ENCODE results near the gene CKMT2.
"Not testable (repeated sequence)": the region's sequence is repeated elsewhere in the genome, so short reads cannot be mapped to it uniquely, and the experiment has no call there.

Gene CKMT2

GRCh38 chr5:81244451-81244850 is 11.3 kb downstream of the CKMT2 start:
- no peak for DNase-seq (ENCODE audit: low read depth, low spot score)
- no peak overlapping the region for H3K4me3 ChIP-seq (ENCODE audit: low read length)

GRCh38 chr5:81245871-81246235 is 12.7 kb downstream of the CKMT2 start:
- H3K4me3 ChIP-seq (ENCODE audit: low read length): no peak overlapping the region
- DNase-seq (ENCODE audit: low read depth, low spot score): no peak

- no peak overlapping the region for H3K4me3 ChIP-seq (ENCODE audit: low read length)
- no peak for DNase-seq (ENCODE audit: low read depth, low spot score)
Measured at GRCh38 chr5:81246697-81247096, 13.6 kb downstream of the CKMT2 start.

GRCh38 chr5:81247441-81247972 is 14.4 kb downstream of the CKMT2 start:
- H3K4me3 ChIP-seq (ENCODE audit: low read length): no peak overlapping the region
- no peak for DNase-seq (ENCODE audit: low read depth, low spot score)

GRCh38 chr5:81249240-81249639 is 16.1 kb downstream of the CKMT2 start:
- H3K4me3 ChIP-seq (ENCODE audit: low read length): no peak overlapping the region
- no peak for DNase-seq (ENCODE audit: low read depth, low spot score)

GRCh38 chr5:81250004-81250403 is 16.9 kb downstream of the CKMT2 start:
- no peak overlapping the region for H3K4me3 ChIP-seq (ENCODE audit: low read length)
- DNase-seq (ENCODE audit: low read depth, low spot score): no peak

GRCh38 chr5:81251922-81252321 is 18.8 kb downstream of the CKMT2 start:
- no peak overlapping the region for H3K4me3 ChIP-seq (ENCODE audit: low read length)
- no peak for DNase-seq (ENCODE audit: low read depth, low spot score)

- DNase-seq (ENCODE audit: low read depth, low spot score): no peak
- H3K4me3 ChIP-seq (ENCODE audit: low read length): no peak overlapping the region
Measured at GRCh38 chr5:81252904-81253303, 19.8 kb downstream of the CKMT2 start.

GRCh38 chr5:81253875-81254274 is 20.8 kb downstream of the CKMT2 start:
- no peak overlapping the region for H3K4me3 ChIP-seq (ENCODE audit: low read length)
- DNase-seq (ENCODE audit: low read depth, low spot score): no peak

GRCh38 chr5:81254886-81255559 is 21.9 kb downstream of the CKMT2 start:
- no peak for DNase-seq (ENCODE audit: low read depth, low spot score)

GRCh38 chr5:81256766-81257165 is 23.6 kb downstream of the CKMT2 start:
- DNase-seq (ENCODE audit: low read depth, low spot score): no peak
- no peak overlapping the region for H3K4me3 ChIP-seq (ENCODE audit: low read length)

More at GRCh38 chr5:81254886-81255559, 21.9 kb downstream of the CKMT2 start:
- H3K4me3 ChIP-seq (ENCODE audit: low read length): no peak overlapping the region

- not testable (repeated sequence) for H3K4me3 ChIP-seq (ENCODE audit: low read length); DNase-seq (ENCODE audit: low read depth, low spot score)
Measured at GRCh38 chr5:81262796-81263195, 29.7 kb downstream of the CKMT2 start.

GRCh38 chr5:81265101-81265500 is 32.0 kb downstream of the CKMT2 start:
- DNase-seq (ENCODE audit: low read depth, low spot score): no peak
- no peak overlapping the region for H3K4me3 ChIP-seq (ENCODE audit: low read length)

- no peak for DNase-seq (ENCODE audit: low read depth, low spot score)
- no peak overlapping the region for H3K4me3 ChIP-seq (ENCODE audit: low read length)
Measured at GRCh38 chr5:81268521-81269196, 35.5 kb downstream of the CKMT2 start.

- DNase-seq (ENCODE audit: low read depth, low spot score): no peak
- no peak overlapping the region for H3K4me3 ChIP-seq (ENCODE audit: low read length)
Measured at GRCh38 chr5:81269751-81270393, 36.8 kb downstream of the CKMT2 start.

- not testable (repeated sequence) for DNase-seq (ENCODE audit: low read depth, low spot score); H3K4me3 ChIP-seq (ENCODE audit: low read length)
Measured at GRCh38 chr5:81270394-81271027, 37.4 kb downstream of the CKMT2 start.

- H3K4me3 ChIP-seq (ENCODE audit: low read length): no peak overlapping the region
- DNase-seq (ENCODE audit: low read depth, low spot score): no peak
Measured at GRCh38 chr5:81283976-81284375, 50.9 kb downstream of the CKMT2 start.

GRCh38 chr5:81286059-81286617 is 53.0 kb downstream of the CKMT2 start:
- H3K4me3 ChIP-seq (ENCODE audit: low read length): no peak overlapping the region

GRCh38 chr5:81288021-81288433 is 54.9 kb downstream of the CKMT2 start:
- DNase-seq (ENCODE audit: low read depth, low spot score): no peak

More at GRCh38 chr5:81286059-81286617, 53.0 kb downstream of the CKMT2 start:
- DNase-seq (ENCODE audit: low read depth, low spot score): no peak

More at GRCh38 chr5:81288021-81288433, 54.9 kb downstream of the CKMT2 start:
- no peak overlapping the region for H3K4me3 ChIP-seq (ENCODE audit: low read length)
